Hepatocyte (in vitro differentiated cells): ENCODE results near the gene GPR39. TPM values are rescaled to one million over a fixed set of nuclear protein-coding genes. Genes with fewer than 3 reads are reported as not detected.

Experiments
- DNase-seq: peaks from one replicate; pipeline ENCODE4 v3.0.0-alpha.2; 2016; ENCODE audit warnings: low spot score
- H2AFZ ChIP-seq: fragments of 200-600 bp; sonication (generic); 2 replicates; pipeline ENCODE4 v1.6.0; 2016; ENCODE audit warnings: antibody characterized with exemption, mild to moderate bottlenecking
- H3K27ac ChIP-seq: fragments of 200-600 bp; sonication (generic); 2 replicates; pipeline ENCODE4 v1.5.1; 2016; ENCODE audit warnings: mild to moderate bottlenecking
- H3K27me3 ChIP-seq: fragments of 200-600 bp; sonication (generic); 2 replicates; pipeline ENCODE4 v1.6.1; 2016
- H3K36me3 ChIP-seq: fragments of 200-600 bp; sonication (generic); replicated peaks from 2 replicates; pipeline ENCODE4 v1.5.1; 2016; ENCODE audit warnings: low read depth; ENCODE audit not compliant: insufficient read depth
- H3K4me1 ChIP-seq: fragments of 200-600 bp; sonication (generic); 2 replicates; pipeline ENCODE4 v1.5.1; 2016; ENCODE audit warnings: mild to moderate bottlenecking, moderate library complexity; ENCODE audit not compliant: insufficient read depth
- H3K4me2 ChIP-seq: fragments of 200-600 bp; sonication (generic); 2 replicates; pipeline ENCODE4 v1.6.0; 2016
- H3K4me3 ChIP-seq: fragments of 200-600 bp; sonication (generic); 2 replicates; pipeline ENCODE4 v1.5.1; 2016; ENCODE audit warnings: mild to moderate bottlenecking
- H3K79me2 ChIP-seq: fragments of 200-600 bp; sonication (generic); 2 replicates; pipeline ENCODE4 v1.6.0; 2017; ENCODE audit warnings: mild to moderate bottlenecking
- H3K9me2 ChIP-seq: fragments of 200-600 bp; sonication (generic); replicated peaks from 2 replicates; pipeline ENCODE4 v1.6.0; 2017; ENCODE audit warnings: mild to moderate bottlenecking; ENCODE audit not compliant: insufficient read depth
- H3K9me3 ChIP-seq: fragments of 200-600 bp; sonication (generic); 2 replicates; pipeline ENCODE4 v1.5.1; 2016; ENCODE audit warnings: low read depth, mild to moderate bottlenecking
- H4K20me1 ChIP-seq: fragments of 200-600 bp; sonication (generic); 2 replicates; pipeline ENCODE4 v1.6.0; 2016; ENCODE audit warnings: mild to moderate bottlenecking; ENCODE audit not compliant: insufficient read depth, poor library complexity, severe bottlenecking
- EZH2 ChIP-seq: fragments of 200-600 bp; sonication (generic); IDR thresholded peaks from 2 replicates; pipeline ENCODE4 v1.6.1; 2016; ENCODE audit warnings: antibody characterized with exemption, mild to moderate bottlenecking, borderline replicate concordance
- EZH2phosphoT487 ChIP-seq: fragments of 200-600 bp; sonication (generic); IDR thresholded peaks from one replicate; pipeline ENCODE4 v1.6.1; 2018; ENCODE audit warnings: antibody characterized with exemption, mild to moderate bottlenecking, low read depth, moderate library complexity; ENCODE audit not compliant: unreplicated experiment, severe bottlenecking
- WGBS: methylation state at CpG from one replicate; pipeline ENCODE4 v1.1.6; 2016; ENCODE audit warnings: low lambda C conversion rate; ENCODE audit errors: missing lambda C conversion rate; 5-methylcytosine and 5-hydroxymethylcytosine counted together
- polyA plus RNA-seq: library from polyadenylated mRNA; unstranded; fragments of >200 nt; fragmentation: Nextera tagmentation; extraction: Ambion mirVana; gene quantifications from 2 replicates; pipeline ENCODE4 v1.2.1, GENCODE V29; 2016
- total RNA-seq: library from RNA; depleted of rRNA; stranded (reverse); fragments of >200 nt; gene quantifications from 2 replicates; pipeline ENCODE4 v1.2.3, GENCODE V29; 2014
- TF ChIP-seq, protein P1 (sequence below): fragments of 200-600 bp; sonication (generic); IDR thresholded peaks from 2 replicates; pipeline ENCODE4 v1.5.1; 2016; ENCODE audit warnings: antibody characterized with exemption, mild to moderate bottlenecking; ENCODE audit not compliant: poor library complexity

GPR39 gene
- total and polyA plus RNA-seq, 2 experiments from 2014 or later = 11.1 to 14.5 TPM

DNA sequence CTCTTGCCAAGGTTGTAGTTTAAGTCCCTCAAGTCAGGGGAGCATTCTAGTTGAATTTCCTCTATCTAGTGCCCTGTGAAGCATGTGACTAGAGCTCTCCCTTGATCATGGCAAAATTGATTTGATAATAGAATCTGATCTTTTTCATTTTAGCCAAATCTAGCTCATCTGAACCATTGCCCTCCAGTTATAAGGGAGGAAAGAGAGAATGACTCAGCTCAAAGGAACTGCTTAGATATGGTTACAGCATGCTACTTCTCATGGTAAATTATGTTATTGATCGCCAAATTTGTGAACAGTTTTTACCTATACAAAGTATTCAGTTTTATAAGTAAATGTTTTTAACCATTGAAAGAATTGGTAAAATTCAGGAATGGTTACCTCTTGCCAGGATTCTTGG is 100.8 kb downstream of the GPR39 start:
- Histone ChIP-seq H3K27me3 (no peaks in the 10 kb centered on the region), H3K27ac (no peak overlapping the region), H3K9me2 (no peaks in the 10 kb centered on the region), H2AFZ (no peak overlapping the region), H3K9me3 (no peaks in the 10 kb centered on the region), H3K36me3 (no peaks in the 10 kb centered on the region), H3K79me2 (no peaks in the 10 kb centered on the region), H4K20me1 (no peaks in the 10 kb centered on the region), H3K4me3 (no peak overlapping the region), H3K4me2 (no peak overlapping the region), H3K4me1 (no peaks in the 10 kb centered on the region)
- WGBS = 97% methylated on average over 1 of the region's 1 CpG
- TF ChIP-seq, protein P1, sequence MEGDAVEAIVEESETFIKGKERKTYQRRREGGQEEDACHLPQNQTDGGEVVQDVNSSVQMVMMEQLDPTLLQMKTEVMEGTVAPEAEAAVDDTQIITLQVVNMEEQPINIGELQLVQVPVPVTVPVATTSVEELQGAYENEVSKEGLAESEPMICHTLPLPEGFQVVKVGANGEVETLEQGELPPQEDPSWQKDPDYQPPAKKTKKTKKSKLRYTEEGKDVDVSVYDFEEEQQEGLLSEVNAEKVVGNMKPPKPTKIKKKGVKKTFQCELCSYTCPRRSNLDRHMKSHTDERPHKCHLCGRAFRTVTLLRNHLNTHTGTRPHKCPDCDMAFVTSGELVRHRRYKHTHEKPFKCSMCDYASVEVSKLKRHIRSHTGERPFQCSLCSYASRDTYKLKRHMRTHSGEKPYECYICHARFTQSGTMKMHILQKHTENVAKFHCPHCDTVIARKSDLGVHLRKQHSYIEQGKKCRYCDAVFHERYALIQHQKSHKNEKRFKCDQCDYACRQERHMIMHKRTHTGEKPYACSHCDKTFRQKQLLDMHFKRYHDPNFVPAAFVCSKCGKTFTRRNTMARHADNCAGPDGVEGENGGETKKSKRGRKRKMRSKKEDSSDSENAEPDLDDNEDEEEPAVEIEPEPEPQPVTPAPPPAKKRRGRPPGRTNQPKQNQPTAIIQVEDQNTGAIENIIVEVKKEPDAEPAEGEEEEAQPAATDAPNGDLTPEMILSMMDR = no peak
- TF ChIP-seq EZH2 (no peak), EZH2phosphoT487 (no peak)
- no peak for DNase-seq

DNA sequence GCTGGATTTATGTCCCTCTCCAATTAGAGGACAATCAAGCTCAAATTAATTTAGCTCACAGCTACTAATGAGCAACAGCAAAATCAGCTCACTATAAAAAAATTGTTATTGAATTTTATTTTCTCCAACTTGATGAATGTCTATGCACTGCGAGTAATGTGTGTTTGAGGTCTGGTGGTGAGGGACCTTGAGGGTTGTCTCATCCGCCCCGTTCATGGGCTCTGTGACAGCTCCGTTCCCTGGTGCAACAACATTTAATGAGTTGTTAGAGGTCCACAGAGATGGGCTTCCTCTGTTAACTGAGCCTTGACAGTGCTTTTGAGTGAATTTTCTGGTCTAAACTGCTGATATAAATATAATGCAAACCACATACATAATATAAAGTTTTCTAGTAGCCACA is 101.7 kb downstream of the GPR39 start:
- TF ChIP-seq EZH2phosphoT487 = no peak
- Histone ChIP-seq H3K36me3 (no peaks in the 10 kb centered on the region), H3K79me2 (no peaks in the 10 kb centered on the region), H3K4me1 (no peaks in the 10 kb centered on the region), H3K9me2 (no peaks in the 10 kb centered on the region), H4K20me1 (no peaks in the 10 kb centered on the region), H2AFZ (no peak overlapping the region), H3K27ac (no peak overlapping the region), H3K4me3 (no peak overlapping the region), H3K9me3 (no peaks in the 10 kb centered on the region), H3K27me3 (no peaks in the 10 kb centered on the region), H3K4me2 (no peak overlapping the region)
- WGBS = 71% methylated on average over 4 of the region's 4 CpGs
- no peak for DNase-seq

DNA sequence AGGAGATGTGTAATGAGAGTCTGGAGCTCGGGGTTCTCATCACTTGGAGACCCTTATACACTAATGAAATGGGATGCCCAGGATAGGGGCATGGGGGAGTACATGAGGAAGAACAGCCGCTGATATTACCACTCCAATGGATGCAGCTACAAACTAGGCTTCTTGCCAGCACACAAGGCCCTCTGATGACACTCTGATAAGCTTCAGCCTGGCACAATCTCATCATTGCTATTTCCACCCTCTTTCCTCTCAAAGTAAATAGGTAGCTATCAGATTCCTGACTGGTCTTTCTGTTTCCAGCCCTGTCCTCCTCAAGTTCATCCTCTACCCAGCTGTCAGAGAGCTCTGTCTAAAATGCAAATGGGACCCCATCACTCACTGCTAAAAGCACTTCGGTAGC is 103.0 kb downstream of the GPR39 start:
- Histone ChIP-seq H3K27ac (no peak overlapping the region), H3K9me3 (no peaks in the 10 kb centered on the region), H4K20me1 (no peaks in the 10 kb centered on the region), H3K4me1 (no peaks in the 10 kb centered on the region), H3K4me3 (no peak overlapping the region), H2AFZ (no peak overlapping the region), H3K9me2 (no peaks in the 10 kb centered on the region), H3K27me3 (no peaks in the 10 kb centered on the region), H3K79me2 (no peaks in the 10 kb centered on the region), H3K4me2 (no peak overlapping the region), H3K36me3 (no peaks in the 10 kb centered on the region)
- no peak for DNase-seq
- TF ChIP-seq EZH2 (no peak), EZH2phosphoT487 (no peak)
- TF ChIP-seq, protein P1 = no peak
- WGBS = 55% methylated on average over 3 of the region's 3 CpGs

DNA sequence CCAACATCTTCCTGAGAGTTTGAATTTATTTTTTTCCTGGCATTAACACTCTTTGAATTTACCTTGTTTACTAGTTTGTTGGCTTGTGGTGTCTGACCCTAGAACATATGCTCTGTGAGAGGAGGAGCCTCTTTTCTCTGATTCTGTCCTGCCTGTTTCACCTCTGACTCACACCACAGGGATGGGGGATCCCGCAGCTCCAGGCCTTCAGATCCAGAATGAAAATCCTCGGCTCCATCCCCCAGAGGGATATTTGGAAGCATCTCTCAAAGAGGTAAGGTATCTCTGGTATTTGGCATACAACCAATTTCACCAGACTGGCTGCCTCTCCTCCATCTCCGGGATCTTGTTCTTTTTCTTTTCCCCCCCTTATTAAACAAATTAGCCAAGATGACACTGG is 104.7 kb downstream of the GPR39 start:
- no peaks in the 10 kb centered on the region for H3K9me3 ChIP-seq
- 70% methylated on average over 3 of the region's 3 CpGs for WGBS
- no peak overlapping the region for H2AFZ ChIP-seq
- DNase-seq = no peak
- no peaks in the 10 kb centered on the region for H3K27me3 ChIP-seq
- no peaks in the 10 kb centered on the region for H3K36me3 ChIP-seq
- no peak for TF ChIP-seq EZH2
- TF ChIP-seq, protein P1 = no peak
- TF ChIP-seq EZH2phosphoT487 = no peak
- H3K9me2 ChIP-seq = no peaks in the 10 kb centered on the region
- no peak overlapping the region for H3K4me3 ChIP-seq
- H3K79me2 ChIP-seq = no peaks in the 10 kb centered on the region
- H3K27ac ChIP-seq = no peak overlapping the region
- H4K20me1 ChIP-seq = no peaks in the 10 kb centered on the region
- no peaks in the 10 kb centered on the region for H3K4me1 ChIP-seq
- H3K4me2 ChIP-seq = no peak overlapping the region
